PC-3 (cell line): ENCODE data around the gene EI24. TPM values are rescaled to one million over a fixed set of nuclear protein-coding genes. Genes with fewer than 3 reads are reported as not detected.
"Not testable (repeated sequence)": the region's sequence is repeated elsewhere in the genome, so short reads cannot be mapped to it uniquely, and the experiment has no call there.

Experiments
- ATAC-seq: fragments of 200-7000 bp; cut with Tn5 transposase; 2 replicates; pipeline ENCODE4 v1.9.1; 2020; ENCODE audit warnings: mild to moderate bottlenecking, moderate library complexity
- BruUV-seq: library from RNA; stranded (reverse); fragments of 400-500 nt; replicated peaks from 2 replicates; lab custom pipeline; 2021; lab: Mats Ljungman, UMichigan
- CTCF ChIA-PET: fragments of 300-600 bp; sonication (Branson Sonifier 250); formaldehyde crosslinking; loops from one replicate; lab custom pipeline; 2022; ENCODE audit warnings: antibody characterized with exemption; lab: Charles Lee
- POLR2A ChIA-PET: fragments of 300-600 bp; sonication (Branson Sonifier 250); formaldehyde crosslinking; loops from one replicate; lab custom pipeline; 2022; ENCODE audit warnings: antibody characterized with exemption; ENCODE audit not compliant: unreplicated experiment; lab: Charles Lee
- DNase-seq: peaks from one replicate; pipeline ENCODE4 v3.0.0-alpha.2; 2015
- H2AFZ ChIP-seq: fragments of 300-600 bp; sonication (generic); 2 replicates; pipeline ENCODE4 v1.6.0; 2016; ENCODE audit warnings: antibody characterized with exemption, low read length
- H3F3A ChIP-seq: fragments of 300-600 bp; sonication (generic); one replicate; pipeline ENCODE4 v1.6.0; 2017; ENCODE audit warnings: antibody characterized with exemption, low read length, control low read depth, mild to moderate bottlenecking; ENCODE audit not compliant: unreplicated experiment
- H3K27ac ChIP-seq: fragments of 300-600 bp; sonication (generic); 2 replicates; pipeline ENCODE4 v1.5.1; 2016; ENCODE audit warnings: mild to moderate bottlenecking, low read length
- H3K27me3 ChIP-seq: fragments of 300-600 bp; sonication (generic); 2 replicates; pipeline ENCODE4 v1.6.1; 2016; ENCODE audit warnings: low read length, mixed read lengths
- H3K36me3 ChIP-seq: fragments of 300-600 bp; sonication (generic); 2 replicates; pipeline ENCODE4 v1.6.1; 2016; ENCODE audit warnings: low read depth, mixed run types, low read length, mixed read lengths
- H3K4me1 ChIP-seq: fragments of 300-600 bp; sonication (generic); 2 replicates; pipeline ENCODE4 v1.5.1; 2016; ENCODE audit warnings: low read length; ENCODE audit not compliant: insufficient read depth
- H3K4me2 ChIP-seq: fragments of 300-600 bp; sonication (generic); 2 replicates; pipeline ENCODE4 v1.6.0; 2016; ENCODE audit warnings: low read length
- H3K4me3 ChIP-seq: fragments of 300-600 bp; sonication (generic); 2 replicates; pipeline ENCODE4 v1.5.1; 2016; ENCODE audit warnings: mild to moderate bottlenecking, low read length, mixed read lengths
- H3K79me2 ChIP-seq: fragments of 300-600 bp; sonication (generic); 2 replicates; pipeline ENCODE4 v1.6.1; 2017; ENCODE audit warnings: low read length, mixed read lengths
- H3K9ac ChIP-seq: fragments of 300-600 bp; sonication (generic); 2 replicates; pipeline ENCODE4 v1.6.0; 2016; ENCODE audit warnings: mild to moderate bottlenecking, low read length
- H3K9me2 ChIP-seq: fragments of 300-600 bp; sonication (generic); replicated peaks from 2 replicates; pipeline ENCODE4 v1.6.1; 2016; ENCODE audit warnings: mixed run types, low read length, mixed read lengths
- H3K9me3 ChIP-seq: fragments of 300-600 bp; sonication (generic); 2 replicates; pipeline ENCODE4 v1.6.1; 2016; ENCODE audit warnings: low read length, mixed read lengths
- H4K20me1 ChIP-seq: fragments of 300-600 bp; sonication (generic); 2 replicates; pipeline ENCODE4 v1.6.1; 2016; ENCODE audit warnings: low read length, mixed read lengths
- CTCF ChIP-seq: fragments of 300-600 bp; sonication (generic); conservative IDR thresholded peaks from 2 replicates; pipeline ENCODE4 v1.5.1; 2017; ENCODE audit warnings: antibody characterized with exemption, low read depth, mild to moderate bottlenecking, low read length
- EZH2 ChIP-seq: fragments of 300-600 bp; sonication (generic); IDR thresholded peaks from one replicate; pipeline ENCODE4 v1.6.1; 2017; ENCODE audit warnings: antibody characterized with exemption, mild to moderate bottlenecking, low read length; ENCODE audit not compliant: unreplicated experiment
- EZH2phosphoT487 ChIP-seq: fragments of 300-600 bp; sonication (generic); IDR thresholded peaks from 2 replicates; pipeline ENCODE4 v1.6.1; 2018; ENCODE audit warnings: mild to moderate bottlenecking, antibody characterized with exemption, low read length, borderline replicate concordance
- intact Hi-C: fragments of 100-400 bp; cut with micrococcal nuclease; formaldehyde crosslinking; loops from 2 replicates; pipeline ENCODE4 v1.9.0; 2023
- total RNA-seq: library from RNA; depleted of rRNA; stranded (reverse); fragments of >200 nt; gene quantifications from 2 replicates; pipeline ENCODE4 v1.2.3, GENCODE V29; 2014

Gene EI24
- total RNA-seq, 1 experiment from 2014 or later, result 154 TPM

- TF ChIP-seq EZH2phosphoT487 (no peak), CTCF (no peak), EZH2 (no peak)
- Histone ChIP-seq H3F3A (no peaks in the 10 kb centered on the region), H3K9me2 (no peaks in the 10 kb centered on the region), H3K4me2 (peak overlapping the region; percentile 82), H4K20me1 (no peaks in the 10 kb centered on the region), H3K27ac (no peak overlapping the region), H3K79me2 (peaks cover 32% of the 10 kb centered on the region), H3K4me1 (peaks cover 14% of the 10 kb centered on the region), H3K4me3 (peak overlapping the region; percentile 90; the same call in 1 of the 2 replicates), H3K9ac (no peak overlapping the region), H2AFZ (no peak overlapping the region), H3K27me3 (no peaks in the 10 kb centered on the region), H3K36me3 (peaks cover 30% of the 10 kb centered on the region), H3K9me3 (no peaks in the 10 kb centered on the region)
- ChIA-PET CTCF (no interaction called here), POLR2A (interaction anchor here (0.6 kb wide), 1 partner anchor 358 kb away, joined by 3 read pairs; no protein-coding TSS in a partner anchor)
- ATAC-seq (no peak), DNase-seq (no peak)
- BruUV-seq, result no TSS peak
- intact Hi-C loops, result no loop called here
Observed at GRCh38 chr11:125570952-125571351, 1.7 kb downstream of the EI24 start.

- no peak overlapping the region for H2AFZ ChIP-seq
- ChIA-PET CTCF (no interaction called here), POLR2A (no interaction called here)
- intact Hi-C loops, result no loop called here
- H3K27me3 ChIP-seq, result no peaks in the 10 kb centered on the region
- no peaks in the 10 kb centered on the region for H3K9me3 ChIP-seq
- H3K9ac ChIP-seq, result no peak overlapping the region
- peaks cover 14% of the 10 kb centered on the region for H3K4me1 ChIP-seq
- H3K4me3 ChIP-seq, result no peak overlapping the region
- H3K36me3 ChIP-seq, result peaks cover 46% of the 10 kb centered on the region
- no TSS peak for BruUV-seq
- peaks cover 32% of the 10 kb centered on the region for H3K79me2 ChIP-seq
- H3K27ac ChIP-seq, result no peak overlapping the region
- no peak for DNase-seq
- H3K4me2 ChIP-seq, result no peak overlapping the region
- ATAC-seq, result no peak
- H3F3A ChIP-seq, result no peaks in the 10 kb centered on the region
- TF ChIP-seq EZH2 (no peak), EZH2phosphoT487 (no peak), CTCF (no peak)
- H3K9me2 ChIP-seq, result no peaks in the 10 kb centered on the region
- no peaks in the 10 kb centered on the region for H4K20me1 ChIP-seq
Observed at GRCh38 chr11:125572916-125573315, 3.6 kb downstream of the EI24 start.

GRCh38 chr11:125577181-125577580 lies 7.9 kb downstream of the EI24 start:
- POLR2A ChIA-PET, intact Hi-C loops, H3F3A ChIP-seq, BruUV-seq, H3K9ac ChIP-seq, H3K9me3 ChIP-seq, H3K4me1 ChIP-seq, H3K9me2 ChIP-seq, H3K4me3 ChIP-seq, H3K4me2 ChIP-seq, H3K27ac ChIP-seq, H4K20me1 ChIP-seq, ATAC-seq, DNase-seq, H3K27me3 ChIP-seq, H3K79me2 ChIP-seq, CTCF ChIA-PET, H2AFZ ChIP-seq: not testable (repeated sequence)
- peaks cover 68% of the 10 kb centered on the region for H3K36me3 ChIP-seq
